NCI-H69 (cell line): ENCODE results near the gene ZSCAN5C.
A peak's percentile ranks its signal among the peaks of the same experiment; 100 is the strongest.
"Not testable (repeated sequence)": the region's sequence is repeated elsewhere in the genome, so short reads cannot be mapped to it uniquely, and the experiment has no call there.

Source experiments
- DNase-seq: peaks from one replicate; lab custom pipeline; 2025; lab: John Stamatoyannopoulos, UW

ZSCAN5C gene

DNA sequence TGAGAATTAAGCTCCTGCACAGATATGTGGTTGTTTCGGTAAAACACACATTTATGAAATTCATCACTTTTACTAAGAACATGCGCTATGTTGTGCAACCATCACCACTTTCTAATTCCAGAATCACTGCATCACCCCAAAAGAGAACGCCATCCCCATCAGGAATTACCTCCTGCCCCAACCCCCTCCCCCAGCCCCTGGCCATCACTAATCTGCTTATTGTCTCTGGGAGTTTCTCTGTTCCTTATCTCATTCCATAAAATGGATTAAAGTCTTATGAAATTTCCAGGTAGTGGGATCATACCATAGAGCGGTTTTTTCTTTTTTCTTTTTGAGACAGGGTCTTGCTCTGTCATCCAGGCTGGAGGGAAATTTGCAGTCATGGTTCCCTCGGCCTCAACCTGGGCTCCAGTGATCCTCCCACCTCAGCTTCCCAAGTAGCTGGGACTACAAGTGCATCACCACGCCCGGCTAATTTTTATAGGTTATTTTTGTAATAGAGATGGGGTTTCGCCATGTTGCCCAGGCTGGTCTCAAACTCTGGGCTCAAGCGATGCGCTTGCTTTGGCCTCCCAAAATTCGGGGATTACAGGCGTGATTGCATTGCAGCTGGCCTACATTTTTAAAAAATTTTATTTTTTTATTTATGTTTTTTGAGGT is 8.0 kb upstream of the ZSCAN5C start:
- no peak for DNase-seq

DNA sequence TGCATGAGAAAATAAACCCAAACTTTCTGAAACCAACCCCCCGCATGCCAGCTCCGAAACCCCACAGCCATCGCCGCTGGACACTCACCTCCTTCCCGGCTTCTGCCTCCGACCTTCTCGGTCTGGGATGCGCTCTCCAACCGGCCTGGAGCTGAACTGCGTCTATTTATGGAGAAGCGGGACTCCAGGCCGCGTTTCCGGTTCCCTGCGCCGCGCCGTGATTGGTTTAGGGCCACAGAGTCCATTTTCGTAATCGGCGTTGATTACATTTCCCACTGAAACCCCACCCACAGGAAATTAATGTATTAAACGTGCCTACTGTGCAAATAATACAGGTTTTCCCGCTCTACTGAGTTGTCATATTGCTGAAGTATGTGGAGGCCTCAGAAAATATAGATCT is 4.4 kb upstream of the ZSCAN5C start, which contains the start of gene ZSCAN5B:
Gene ZSCAN5B (minus strand): TSS at position 138 of the 400 bp plus-strand sequence. CDS start 4,731 bp downstream, outside the sequence.
- not testable (repeated sequence) for DNase-seq

DNA sequence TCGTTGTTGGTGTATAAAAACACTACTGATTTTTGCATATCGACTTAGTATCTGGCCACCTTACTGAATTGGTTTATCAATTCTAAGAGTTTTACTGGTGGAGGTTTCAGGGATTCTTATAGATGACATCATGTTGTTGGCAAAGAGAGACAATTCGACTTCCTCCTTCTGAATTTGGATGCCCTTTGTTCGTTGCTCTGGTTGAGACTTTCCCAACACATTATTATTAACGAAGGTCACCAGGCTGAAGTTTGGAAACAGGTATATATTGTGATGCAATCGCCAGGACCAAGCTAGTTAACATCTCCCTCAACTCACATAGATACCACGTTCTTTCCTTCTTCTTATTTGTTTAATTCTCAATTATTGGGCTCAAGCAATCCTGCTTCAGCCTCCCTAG is 2.4 kb upstream of the ZSCAN5C start:
- no peak for DNase-seq

DNA sequence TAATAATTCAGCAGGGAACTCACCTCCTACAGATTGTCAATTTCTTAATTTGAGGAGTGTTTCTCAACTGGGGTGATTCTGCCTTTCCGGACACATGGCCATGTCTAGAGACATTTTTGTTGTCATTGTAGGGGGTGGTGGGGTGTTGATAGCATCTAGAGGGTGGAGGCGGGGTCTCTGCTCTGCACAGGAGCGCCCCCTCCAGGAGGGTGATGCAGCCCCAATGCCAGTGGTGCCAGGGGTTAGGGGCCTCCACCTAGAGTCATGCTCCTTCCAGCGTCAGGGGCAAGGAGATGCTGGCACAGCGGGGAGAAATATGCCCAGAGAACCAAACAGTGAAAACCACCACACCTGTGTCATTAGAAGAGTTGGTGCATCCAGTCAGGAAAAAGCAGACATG is 5.5 kb downstream of the ZSCAN5C start:
- not testable (repeated sequence) for DNase-seq

DNA sequence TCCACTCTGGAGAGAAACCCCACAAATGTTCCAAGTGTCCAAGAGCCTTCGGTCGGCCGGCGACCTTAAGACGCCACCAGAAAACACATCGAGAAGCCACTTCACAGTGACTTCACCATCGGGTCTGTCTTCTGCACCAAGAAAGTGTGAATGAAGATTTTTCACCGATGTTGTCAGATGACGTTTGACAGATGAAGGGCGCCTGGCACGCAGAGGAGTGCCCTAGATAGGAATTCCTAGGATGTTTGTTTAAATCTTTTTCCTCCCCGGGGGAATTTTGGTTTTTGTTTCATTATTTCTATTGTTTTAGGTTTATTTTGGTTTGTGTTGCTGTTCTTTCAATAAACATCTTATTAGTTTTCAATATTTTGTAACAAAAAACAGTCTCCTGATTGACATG is 7.0 kb downstream of the ZSCAN5C start:
- no peak for DNase-seq

DNA sequence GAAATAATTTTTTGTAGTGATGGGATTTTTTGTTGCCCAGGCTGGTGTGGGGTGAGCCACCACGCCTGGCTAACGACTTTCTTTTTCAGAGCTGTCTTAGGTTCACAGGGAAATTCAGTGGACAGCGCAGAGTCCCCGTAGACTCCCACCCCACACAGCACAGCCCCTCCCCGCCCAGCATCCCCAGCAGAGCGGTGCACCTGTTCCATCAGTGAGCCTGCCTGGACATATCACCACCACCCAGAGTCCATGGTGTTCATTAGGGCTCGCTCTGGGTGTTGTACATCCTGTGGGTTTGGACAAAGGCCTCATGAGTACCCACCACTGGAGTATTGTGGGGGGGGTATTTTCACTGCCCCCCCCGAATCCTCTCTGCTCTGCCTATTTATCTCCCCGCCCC is 8.0 kb downstream of the ZSCAN5C start:
- DNase-seq = not testable (repeated sequence)

DNA sequence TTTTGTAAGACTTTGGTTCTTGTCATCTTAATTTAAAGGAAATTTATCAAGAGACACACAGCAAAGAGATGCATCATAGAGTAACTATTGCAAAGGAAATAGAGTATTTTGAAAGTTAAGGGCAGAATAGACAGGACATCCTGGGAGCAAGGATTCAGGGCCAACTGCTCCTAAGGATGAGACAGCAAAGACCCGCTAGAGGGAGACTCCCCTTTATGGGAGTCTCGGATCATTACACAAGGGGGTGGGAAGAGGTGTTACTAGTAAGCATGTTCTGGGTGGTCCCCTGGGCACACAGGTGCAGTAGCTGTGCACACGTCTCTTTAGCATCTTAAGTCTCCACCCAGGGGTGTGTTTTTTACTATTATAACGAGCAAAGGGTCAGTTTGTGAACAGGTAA is 9.6 kb downstream of the ZSCAN5C start:
- no peak for DNase-seq

DNA sequence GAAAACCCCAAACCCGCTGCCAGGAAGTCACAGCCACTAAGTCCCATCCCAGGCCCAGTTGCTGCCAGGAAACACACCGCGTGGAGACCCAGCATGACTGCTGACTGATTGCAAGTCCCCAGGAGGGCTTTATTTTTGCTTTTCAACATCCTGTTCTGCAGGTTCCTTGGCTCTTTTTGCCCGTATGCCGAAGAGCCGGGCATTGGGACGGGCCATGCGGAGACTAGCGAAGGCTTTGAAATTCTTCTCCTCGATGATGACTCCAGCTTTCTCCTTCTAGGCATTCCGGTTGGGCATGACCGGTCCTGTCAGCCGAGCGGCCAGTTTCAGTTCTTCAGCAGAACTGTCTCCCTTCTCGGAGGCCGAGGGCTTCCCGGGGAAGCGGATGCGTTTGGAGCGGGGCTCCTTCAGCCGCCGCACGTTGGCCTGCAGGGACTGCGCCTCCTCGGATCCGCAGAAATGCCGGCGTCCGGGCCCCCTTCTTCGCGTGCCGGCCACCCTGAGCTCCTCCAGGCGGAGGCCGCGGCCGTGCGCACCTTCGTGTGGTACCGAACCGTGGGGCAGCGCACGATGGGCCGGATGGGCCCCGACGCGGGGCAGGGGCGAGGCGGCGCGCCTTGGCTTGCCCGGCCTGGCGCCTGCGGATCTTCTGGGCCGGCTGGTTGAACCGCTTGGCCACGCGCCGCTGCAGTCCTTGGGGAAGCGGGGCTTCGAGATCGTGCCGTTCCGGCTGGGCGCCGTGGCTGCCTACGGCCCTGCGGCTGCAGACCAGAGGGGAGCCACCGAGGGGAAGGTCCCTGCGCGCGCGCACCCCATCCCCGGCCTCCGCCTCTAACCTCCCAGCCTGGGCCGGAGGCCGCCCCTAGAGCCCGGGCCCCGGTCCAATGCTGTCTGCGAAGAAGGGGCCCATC is 15.2 kb downstream of the ZSCAN5C start:
- DNase-seq = peak; percentile 56

DNA sequence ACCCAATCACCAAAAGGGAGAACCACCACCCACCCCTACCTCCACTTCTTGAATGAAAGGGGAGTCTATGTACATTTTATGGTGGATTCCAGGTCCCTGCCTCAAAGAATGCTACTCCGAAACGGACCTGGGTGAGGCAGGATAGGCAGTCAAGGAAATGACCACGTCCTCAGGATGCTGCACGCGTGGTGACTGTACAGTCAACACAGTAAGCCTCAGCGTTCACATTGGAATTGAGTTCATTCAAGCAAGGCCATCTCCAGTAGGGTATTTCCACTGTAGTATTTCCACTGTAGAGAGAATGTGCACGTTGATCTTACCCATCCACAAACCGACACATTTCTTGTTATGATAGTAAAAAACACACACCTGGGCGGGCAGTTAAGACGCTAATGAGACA is 16.9 kb downstream of the ZSCAN5C start:
- DNase-seq = no peak

DNA sequence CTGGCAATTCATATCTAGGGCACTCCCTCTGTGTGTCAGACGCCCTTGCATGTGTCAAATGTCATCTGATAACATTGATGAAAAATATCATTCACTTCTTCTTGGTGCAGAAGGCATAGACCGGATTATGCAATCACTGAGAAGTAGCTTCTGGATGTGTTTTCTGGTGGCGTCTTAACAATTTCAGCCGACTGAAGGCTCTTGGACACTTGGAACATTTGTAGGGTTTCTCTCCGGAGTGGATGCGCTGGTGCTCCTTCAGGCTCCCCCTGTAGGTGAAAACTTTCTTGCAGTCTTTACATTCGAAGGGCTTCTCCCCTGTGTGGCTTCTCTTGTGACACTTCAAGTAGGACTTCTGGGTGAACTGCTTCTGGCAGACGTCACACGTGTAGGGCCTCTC is 19.4 kb downstream of the ZSCAN5C start:
- not testable (repeated sequence) for DNase-seq

DNA sequence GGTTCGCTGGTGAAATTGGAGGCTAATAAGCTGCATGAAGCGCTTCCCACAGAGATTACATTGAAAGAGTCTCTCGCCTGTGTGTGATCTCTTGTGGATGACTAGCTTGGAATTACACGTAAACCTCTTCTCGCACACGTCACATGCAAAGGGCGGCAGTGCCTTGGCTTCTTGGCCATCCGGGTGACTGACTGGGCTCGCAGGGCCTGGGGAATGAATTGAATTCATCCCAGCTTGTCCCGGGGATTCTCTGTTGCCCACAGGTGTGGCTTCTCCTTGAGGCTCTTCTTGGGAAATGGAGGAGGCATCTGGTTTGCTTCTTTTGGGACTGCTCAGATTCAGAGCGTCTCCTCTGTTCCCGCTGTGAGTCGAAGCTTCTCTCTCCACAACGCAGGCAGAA is 19.8 kb downstream of the ZSCAN5C start:
- DNase-seq = no peak

DNA sequence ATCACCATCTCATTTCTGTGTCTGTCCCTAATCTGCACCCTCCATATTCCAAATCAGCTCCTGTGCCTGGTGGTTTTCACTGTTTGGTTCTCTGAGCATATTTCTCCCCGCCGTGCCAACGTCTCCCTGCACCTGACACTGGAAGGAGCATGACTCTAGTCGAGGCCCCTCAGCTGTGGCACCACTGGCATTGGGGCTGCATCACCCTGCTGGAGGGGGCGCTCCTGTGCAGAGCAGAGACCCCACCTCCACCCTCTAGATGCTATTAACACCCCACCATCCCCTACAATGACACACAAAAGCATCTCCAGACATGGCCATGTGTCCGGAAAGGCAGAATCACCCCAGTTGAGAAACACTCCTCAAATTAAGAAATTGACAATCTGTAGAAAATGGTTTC is 20.8 kb downstream of the ZSCAN5C start:
- DNase-seq = no peak

DNA sequence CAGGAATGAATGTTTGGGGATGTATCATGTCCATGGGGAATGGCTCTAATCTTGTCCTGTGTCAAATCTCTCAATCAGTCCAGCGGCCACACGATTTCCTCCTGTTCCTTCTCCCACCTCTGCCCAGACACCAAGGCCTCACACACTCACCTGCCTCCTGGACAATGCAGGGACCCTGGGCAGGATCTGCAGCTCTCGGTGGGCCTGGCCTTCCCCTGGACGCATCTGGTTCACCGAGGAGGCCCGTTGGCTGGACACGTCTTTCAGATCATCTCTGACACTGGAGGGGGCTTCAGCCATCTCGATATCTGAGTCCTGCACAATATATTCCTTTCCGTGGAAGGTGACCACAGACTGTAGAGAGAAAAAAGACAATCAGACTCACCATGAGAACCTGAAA is 21.4 kb downstream of the ZSCAN5C start:
- DNase-seq = no peak

DNA sequence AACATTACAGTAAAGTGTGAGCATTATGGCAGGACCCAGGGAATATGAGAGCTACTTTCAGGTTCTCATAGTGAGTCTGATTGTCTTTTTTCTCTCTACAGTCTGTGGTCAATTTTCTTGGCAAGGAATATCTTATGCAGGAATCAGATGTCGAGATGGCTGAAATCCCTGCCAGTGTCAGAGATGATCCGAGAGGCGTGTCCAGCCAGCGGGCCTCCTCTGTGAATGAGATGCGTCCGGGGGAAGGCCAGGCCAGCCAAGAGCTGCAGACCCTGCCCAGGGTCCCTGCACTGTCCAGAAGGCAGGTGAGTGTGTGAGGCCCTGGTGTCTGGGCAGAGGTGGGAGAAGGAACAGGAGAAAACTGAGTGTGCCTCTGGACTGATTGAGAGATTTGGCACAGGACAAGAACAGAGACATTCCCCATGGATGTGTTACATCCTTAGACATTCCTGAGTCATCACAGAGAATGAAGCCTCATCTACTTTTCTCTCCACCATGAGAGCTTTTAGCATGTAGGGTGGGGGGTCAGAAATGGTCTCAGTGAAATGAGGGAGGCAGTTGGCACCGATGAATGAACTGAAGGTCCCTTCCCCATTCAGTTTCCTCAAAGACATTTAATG is 43.2 kb downstream of the ZSCAN5C start:
- DNase-seq = no peak

DNA sequence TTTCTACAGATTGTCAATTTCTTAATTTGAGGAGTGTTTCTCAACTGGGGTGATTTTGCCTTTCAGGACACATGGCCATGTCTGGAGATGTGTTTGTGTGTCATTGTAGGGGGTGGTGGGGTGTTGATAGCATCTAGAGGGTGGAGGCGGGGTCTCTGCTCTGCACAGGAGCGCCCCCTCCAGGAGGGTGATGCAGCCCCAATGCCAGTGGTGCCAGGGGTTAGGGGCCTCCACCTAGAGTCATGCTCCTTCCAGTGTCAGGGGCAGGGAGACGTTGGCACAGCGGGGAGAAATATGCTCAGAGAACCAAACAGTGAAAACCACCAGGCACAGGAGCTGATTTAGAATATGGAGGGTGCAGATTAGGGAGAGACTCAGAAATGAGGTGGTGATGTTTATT is 43.7 kb downstream of the ZSCAN5C start:
- DNase-seq = not testable (repeated sequence)

DNA sequence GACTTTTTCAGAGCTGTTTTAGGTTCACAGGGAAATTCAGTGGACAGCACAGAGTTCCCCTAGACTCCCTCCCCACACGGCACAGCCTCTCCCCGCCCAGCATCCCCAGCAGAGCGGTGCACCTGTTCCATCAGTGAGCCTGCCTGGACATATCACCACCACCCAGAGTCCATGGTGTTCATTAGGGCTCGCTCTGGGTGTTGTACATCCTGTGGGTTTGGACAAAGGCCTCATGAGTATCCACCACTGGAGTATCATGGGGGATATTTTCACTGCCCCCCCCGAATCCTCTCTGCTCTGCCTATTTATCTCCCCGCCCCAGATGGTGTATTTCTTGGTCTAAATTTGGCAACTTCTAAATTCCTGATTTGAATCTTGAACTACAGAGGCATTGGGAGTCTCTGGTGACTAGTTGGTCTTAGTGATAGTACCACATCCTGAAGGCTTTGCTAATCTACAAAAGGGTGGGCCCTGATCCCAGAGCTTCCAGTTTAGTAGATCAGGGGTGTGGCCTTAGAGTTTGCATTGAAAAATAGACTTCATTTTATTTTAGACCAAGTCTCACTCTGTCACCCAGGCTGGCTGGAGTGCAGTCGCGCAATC is 46.8 kb downstream of the ZSCAN5C start:
- DNase-seq = not testable (repeated sequence)

DNA sequence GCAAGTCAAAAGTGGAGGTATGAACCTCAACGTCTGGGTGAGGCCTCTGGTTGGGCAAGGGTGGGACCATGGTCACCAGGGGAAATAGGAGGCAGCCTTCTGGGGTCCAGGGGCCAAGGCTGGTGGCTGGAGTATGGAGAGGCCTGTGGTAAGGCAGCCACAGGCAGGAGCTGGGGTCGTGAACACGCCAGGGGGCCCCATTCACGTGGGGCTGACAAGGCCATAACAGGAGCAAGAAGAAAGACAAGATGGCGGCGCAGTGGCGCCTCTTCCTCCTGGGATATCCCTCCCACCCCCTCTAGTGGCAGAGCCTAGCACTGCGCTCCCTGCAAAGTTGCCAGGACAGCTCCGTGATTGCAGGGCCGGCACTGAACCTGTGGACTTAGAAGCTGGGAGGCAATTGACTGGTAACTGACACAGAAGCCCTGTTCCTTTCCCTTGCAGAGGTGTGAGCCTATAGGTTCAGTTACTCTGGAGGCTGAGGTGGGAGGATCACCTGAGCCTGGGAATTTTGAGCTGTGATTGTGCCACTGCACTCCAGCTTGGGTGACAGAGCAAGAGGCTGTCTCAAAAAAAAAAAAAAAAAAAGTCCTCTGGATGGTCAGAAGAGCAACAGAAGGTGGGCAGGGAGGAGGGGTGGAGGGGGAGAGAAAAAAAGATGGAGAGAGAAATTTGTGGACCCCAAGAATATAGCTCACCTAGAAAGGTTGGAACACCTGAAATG is 50.8 kb downstream of the ZSCAN5C start:
- DNase-seq = peak; percentile 85

DNA sequence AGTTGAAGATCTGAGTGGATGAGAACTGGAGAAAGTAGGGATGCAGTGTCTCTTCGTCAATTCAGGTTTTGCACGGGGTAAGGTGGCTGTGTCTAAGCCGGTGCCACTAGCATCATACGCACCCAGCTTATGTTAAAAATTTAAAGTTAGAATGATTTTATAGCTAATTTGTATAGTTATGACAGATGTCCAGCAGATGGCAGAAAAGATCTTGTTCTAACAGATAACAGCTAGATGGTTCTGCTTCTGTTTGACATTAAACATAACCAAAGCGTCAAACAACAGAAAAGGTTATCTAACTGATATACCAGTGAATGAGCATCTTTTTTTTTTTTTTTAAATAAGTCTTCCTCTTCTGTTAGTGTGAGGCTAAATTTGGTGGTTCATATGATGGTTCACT is 51.7 kb downstream of the ZSCAN5C start:
- DNase-seq = peak; percentile 79

DNA sequence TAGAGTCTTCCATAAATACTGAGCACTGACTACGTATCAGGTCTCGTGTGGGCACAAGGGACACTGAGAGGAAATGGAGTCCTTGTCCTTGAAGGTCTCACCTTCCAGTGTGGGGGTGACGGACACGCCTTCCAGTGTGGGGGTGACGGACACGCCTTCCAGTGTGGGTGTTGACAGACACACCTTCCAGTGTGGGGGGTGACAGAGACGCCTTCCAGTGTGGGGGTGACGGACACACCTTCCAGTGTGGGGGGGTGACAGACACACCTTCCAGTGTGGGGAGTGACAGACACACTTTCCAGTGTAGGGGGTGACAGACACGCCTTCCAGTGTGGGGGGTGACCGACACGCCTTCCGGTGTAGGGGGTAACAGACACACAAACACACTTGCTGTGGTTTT is 56.2 kb downstream of the ZSCAN5C start:
- DNase-seq = no peak
